Spinal cord (tissue), 10 donors: ENCODE results near the gene ANKRD11. TPM values are rescaled to one million over a fixed set of nuclear protein-coding genes. Genes with fewer than 3 reads are reported as not detected.
"Not testable (repeated sequence)": the region's sequence is repeated elsewhere in the genome, so short reads cannot be mapped to it uniquely, and the experiment has no call there.

Experiments used
- DNase-seq, 6 donors: peaks; one replicate each; pipeline versions ENCODE4 v3.0.0 to v3.0.0-alpha.2; 2013 to 2015; ENCODE audit warnings: low spot score in 6 of 6, low read depth in 4 of 6
- H3K27ac ChIP-seq: one replicate; pipeline ENCODE4 v1.5.1; 2013; ENCODE audit warnings: low read depth, low read length, control low read depth
- H3K27me3 ChIP-seq: one replicate; pipeline ENCODE4 v1.6.1; 2013; ENCODE audit warnings: low read length; ENCODE audit not compliant: control insufficient read depth, insufficient read depth
- H3K36me3 ChIP-seq: one replicate; pipeline ENCODE4 v1.6.1; 2013; ENCODE audit warnings: low read length; ENCODE audit not compliant: control insufficient read depth, insufficient read depth
- H3K4me1 ChIP-seq: one replicate; pipeline ENCODE4 v1.6.1; 2013; ENCODE audit warnings: low read length; ENCODE audit not compliant: control insufficient read depth, insufficient read depth
- H3K4me3 ChIP-seq: one replicate; pipeline ENCODE4 v1.5.1; 2013; ENCODE audit warnings: low read depth, low read length, control low read depth
- H3K9me3 ChIP-seq: one replicate; pipeline ENCODE4 v1.6.1; 2013; ENCODE audit warnings: low read length; ENCODE audit not compliant: control insufficient read depth, insufficient read depth
- WGBS: methylation state at CpG from one replicate; pipeline ENCODE4 v1.1.5; 2013; ENCODE audit warnings: missing lambda C conversion rate; ENCODE audit not compliant: insufficient coverage; 5-methylcytosine and 5-hydroxymethylcytosine counted together
- polyA plus RNA-seq, 2 donors: library from polyadenylated mRNA; unstranded; fragments of 120-200 nt; gene quantifications; one replicate each; pipeline ENCODE4 v1.2.1, GENCODE V29; 2013; ENCODE audit not compliant: insufficient read length in 2 of 2
- total RNA-seq, 2 donors: library from RNA; depleted of rRNA in 1 of 2; stranded (reverse); fragments of 120-200 nt in 1 of 2; fragments of >200 nt in 1 of 2; gene quantifications; one replicate each; pipeline versions ENCODE4 v1.2.3 to v1.2.4, GENCODE V29; 2013 to 2014
- donor health status: healthy.

ANKRD11 gene
- total and polyA plus RNA-seq, 4 donors = 38.2 to 104 (median 73.5) TPM

DNA sequence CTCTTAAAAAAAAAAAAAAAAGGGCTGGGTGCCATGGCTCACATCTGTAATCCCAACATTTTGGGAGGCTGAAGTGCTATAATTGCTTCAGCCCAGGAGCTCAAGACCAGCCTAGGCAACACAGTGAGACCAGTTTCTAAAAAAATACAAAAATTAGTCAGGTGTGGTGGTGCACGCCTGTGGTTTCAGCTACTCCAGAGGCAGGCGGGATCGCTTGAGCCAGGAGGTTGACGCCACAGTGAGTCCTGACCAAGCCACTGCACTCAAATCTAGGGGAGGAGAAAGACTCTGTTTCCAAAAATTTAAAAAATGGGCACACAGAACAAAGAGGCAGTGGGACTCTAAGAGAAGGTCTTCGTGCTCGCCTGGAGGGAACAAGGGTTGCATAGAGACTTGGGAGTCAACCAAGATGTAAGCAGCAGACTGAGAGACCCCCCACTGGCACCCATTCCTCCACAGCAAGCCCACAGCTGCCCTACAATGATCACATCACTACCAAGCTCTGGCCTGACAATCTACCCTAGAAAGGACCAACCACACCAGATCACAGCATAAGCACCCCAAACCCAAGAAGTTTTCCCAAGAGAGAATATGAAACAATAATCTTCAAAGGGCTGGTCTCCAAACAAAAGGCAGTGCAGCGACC lies 121.6 kb downstream of the ANKRD11 start:
- WGBS = 94% methylated on average over 1 of the region's 7 CpGs
- Histone ChIP-seq H3K9me3 (no peaks in the 10 kb centered on the region), H3K4me1 (peaks cover 66% of the 10 kb centered on the region)

DNA sequence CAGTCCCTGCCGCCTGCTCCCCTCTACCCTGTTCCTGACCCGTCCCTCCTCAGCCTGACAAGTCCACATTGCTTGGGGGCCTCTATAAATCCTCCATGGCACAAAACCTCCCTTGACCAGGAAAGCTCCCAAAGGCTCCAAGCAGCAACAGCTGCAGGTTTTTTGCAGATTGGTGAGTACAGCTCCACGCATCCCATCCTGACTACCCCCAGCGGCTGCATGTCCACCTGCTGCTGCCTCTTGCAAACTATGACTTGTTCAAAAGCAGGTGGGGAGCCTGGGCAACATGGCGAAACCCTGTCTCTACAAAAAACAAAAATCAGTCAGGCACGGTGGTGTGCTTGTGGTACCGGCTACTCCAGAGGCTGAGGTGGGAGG lies 122.8 kb downstream of the ANKRD11 start:
- DNase-seq = no peak
- Histone ChIP-seq H3K27me3 (no peaks in the 10 kb centered on the region), H3K27ac (no peak overlapping the region), H3K36me3 (peaks cover 20% of the 10 kb centered on the region), H3K4me3 (no peak overlapping the region), H3K4me1 (peaks cover 61% of the 10 kb centered on the region), H3K9me3 (no peaks in the 10 kb centered on the region)
- WGBS = 68% methylated on average over 5 of the region's 7 CpGs

More for the DNA sequence above, 121.6 kb downstream of the ANKRD11 start:
- H3K27ac ChIP-seq = no peak overlapping the region
- H3K27me3 ChIP-seq = no peaks in the 10 kb centered on the region
- peaks cover 22% of the 10 kb centered on the region for H3K36me3 ChIP-seq
- H3K4me3 ChIP-seq = no peak overlapping the region
- DNase-seq = no peak

DNA sequence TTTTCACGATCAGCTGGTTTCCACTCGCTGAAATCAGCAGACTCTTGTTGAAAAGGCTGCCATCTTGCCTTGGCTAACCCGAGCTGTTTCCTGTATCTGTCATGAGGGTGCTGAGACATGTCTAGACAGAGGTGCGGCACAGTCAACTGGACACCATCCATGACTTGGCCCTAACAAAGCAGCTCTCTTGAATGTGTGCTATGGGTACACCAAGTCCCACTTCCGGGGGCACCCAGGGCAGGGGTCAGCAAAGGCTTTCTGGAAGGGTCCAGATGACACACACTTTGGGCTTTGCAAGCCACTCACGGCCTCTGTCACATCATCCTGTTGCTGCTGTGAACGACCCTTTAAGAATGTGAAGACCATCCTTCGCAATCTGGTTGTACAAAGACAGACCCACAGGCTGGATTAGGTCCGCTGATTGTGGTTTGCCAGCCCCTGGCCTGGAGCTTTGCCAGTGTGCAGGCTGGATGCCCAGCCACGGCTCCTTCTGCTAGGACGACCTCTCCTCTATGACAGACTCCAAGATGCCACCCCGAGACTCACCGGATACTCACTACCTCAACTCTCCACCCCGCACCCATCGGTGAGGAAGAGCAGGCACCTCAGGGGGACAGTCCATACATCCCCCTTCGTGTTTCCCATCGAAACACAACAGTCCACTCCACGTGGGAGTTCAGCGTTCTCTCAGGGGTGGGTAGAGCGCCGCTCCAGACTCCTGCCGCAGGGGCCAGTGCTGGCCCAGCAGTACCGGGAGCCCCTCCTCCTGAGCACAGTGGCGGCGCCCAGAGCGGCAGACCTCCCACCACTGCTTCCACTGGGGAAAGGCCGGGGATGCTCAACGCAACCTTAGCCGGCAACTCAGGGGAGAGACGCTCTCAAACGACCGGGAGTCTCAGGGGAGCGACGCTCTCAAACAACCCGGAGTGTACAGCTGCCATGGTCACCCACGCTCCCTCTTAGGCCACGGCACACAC lies 123.5 kb downstream of the ANKRD11 start:
- DNase-seq = peak in 1 of 6 donors; percentile 51
- 72% methylated on average over 37 of the region's 37 CpGs for WGBS
- no peaks in the 10 kb centered on the region for H3K9me3 ChIP-seq
- H3K36me3 ChIP-seq = peaks cover 15% of the 10 kb centered on the region
- peaks cover 64% of the 10 kb centered on the region for H3K4me1 ChIP-seq
- no peak overlapping the region for H3K4me3 ChIP-seq
- no peak overlapping the region for H3K27ac ChIP-seq
- no peaks in the 10 kb centered on the region for H3K27me3 ChIP-seq

DNA sequence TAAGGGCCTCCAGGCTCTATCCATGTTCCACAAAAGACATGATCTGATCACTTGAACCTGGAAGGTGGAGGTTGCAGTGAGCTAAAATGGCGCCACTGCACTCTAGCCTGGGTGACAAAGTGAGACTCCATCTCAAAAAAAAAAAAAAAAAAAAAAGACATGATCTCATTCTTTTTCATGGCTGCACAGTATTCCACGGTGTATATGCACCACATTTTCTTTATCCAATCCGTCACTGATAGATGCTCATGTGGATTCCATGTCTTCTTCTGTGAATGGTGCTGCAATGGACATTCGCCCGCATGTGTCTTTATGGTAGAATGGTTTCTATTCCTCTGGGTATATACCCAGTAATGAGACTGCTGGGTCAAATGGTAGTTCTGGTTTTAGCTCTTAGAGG lies 124.4 kb downstream of the ANKRD11 start:
- Histone ChIP-seq H3K9me3 (no peaks in the 10 kb centered on the region), H3K4me1 (peaks cover 73% of the 10 kb centered on the region), H3K36me3 (peaks cover 13% of the 10 kb centered on the region), H3K27me3 (no peaks in the 10 kb centered on the region), H3K27ac (no peak overlapping the region), H3K4me3 (no peak overlapping the region)
- DNase-seq = no peak
- WGBS = no CpG with 5 or more reads among the region's 5 CpGs

DNA sequence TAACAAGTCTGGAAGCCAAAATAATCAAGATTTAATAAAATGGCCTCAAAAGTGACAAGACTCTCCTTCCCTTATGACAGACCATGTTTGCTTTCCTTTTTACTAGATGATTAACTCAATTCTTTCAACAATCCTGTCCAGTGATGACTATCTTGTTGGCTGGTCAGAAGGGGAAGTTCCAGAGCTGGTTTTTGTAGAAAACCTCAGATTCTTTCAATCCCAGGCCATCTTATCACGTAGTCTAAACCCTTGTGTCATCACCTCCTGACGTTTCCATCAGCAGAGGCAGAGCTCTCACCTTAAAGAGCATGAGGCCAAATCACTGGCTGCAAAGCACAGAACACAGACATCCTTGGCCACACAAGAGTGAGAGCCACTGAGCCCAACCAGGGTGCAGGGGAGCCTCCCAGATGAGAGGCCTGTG lies 125.3 kb downstream of the ANKRD11 start:
- no peak overlapping the region for H3K27ac ChIP-seq
- 71% methylated on average over 2 of the region's 2 CpGs for WGBS
- DNase-seq = no peak
- peaks cover 8% of the 10 kb centered on the region for H3K36me3 ChIP-seq
- H3K27me3 ChIP-seq = no peaks in the 10 kb centered on the region
- H3K9me3 ChIP-seq = no peaks in the 10 kb centered on the region
- no peak overlapping the region for H3K4me3 ChIP-seq
- H3K4me1 ChIP-seq = peaks cover 68% of the 10 kb centered on the region

DNA sequence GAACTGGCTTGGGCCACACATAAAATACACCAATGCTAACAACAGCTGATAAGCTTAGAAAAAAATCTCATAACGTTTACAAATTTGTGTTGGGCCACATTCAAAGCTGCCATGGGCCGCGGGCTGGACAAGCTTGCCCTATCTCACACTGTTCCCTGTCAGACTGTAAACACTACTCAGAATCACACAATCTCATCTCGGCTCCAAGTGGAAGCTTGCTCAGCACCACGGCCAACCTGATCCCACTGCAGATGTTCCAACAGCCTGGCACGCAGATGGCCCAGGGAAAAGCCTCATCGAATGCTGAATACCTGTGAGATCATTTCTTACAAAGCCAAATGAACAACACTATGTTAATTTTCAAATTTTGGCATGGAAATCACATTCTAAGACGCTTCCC lies 125.8 kb downstream of the ANKRD11 start:
- no peaks in the 10 kb centered on the region for H3K9me3 ChIP-seq
- H3K36me3 ChIP-seq = peaks cover 8% of the 10 kb centered on the region
- peaks cover 63% of the 10 kb centered on the region for H3K4me1 ChIP-seq
- no peak overlapping the region for H3K4me3 ChIP-seq
- 53% methylated on average over 6 of the region's 8 CpGs for WGBS
- no peaks in the 10 kb centered on the region for H3K27me3 ChIP-seq
- H3K27ac ChIP-seq = no peak overlapping the region
- DNase-seq = peak in 2 of 6 donors; percentile 78 to 83

DNA sequence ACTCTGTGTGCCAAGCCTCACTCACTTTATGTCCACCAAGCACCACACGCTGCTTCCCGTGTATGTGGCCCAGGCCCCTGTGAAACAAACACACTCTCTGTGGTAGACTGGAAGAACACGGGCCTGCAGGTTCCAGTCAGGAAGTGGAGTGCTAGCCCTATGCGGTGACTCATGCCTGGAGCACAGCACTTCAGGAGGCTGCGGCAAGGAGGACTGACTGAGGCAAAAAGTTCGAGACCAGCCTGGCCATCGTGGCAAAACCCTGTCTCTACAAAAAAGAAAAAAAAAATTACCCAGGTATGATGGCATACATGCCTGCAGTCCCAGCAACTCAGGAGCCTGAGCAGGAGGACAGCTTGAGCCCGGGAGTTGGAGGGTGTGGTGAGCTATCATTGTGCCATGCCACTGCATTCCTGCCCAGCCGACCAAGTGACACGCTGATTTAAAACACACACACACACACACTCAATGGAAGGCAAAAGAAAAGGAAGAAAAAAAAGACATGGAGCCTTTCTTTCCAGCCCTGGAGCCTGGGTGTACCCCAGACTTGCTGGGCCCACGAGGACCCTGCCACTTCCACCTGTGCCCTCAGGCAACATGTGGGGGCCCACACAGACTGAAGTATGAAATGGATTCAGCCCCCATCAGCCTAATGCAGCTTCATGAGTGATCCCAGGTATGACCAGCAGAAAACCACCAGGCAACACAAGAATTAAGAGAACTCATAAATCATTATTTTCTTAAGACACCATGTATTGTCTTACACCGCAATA lies 126.6 kb downstream of the ANKRD11 start:
- peaks cover 8% of the 10 kb centered on the region for H3K36me3 ChIP-seq
- 68% methylated on average over 7 of the region's 12 CpGs for WGBS
- H3K9me3 ChIP-seq = no peaks in the 10 kb centered on the region
- H3K27me3 ChIP-seq = no peaks in the 10 kb centered on the region
- DNase-seq = no peak
- H3K4me3 ChIP-seq = no peak overlapping the region
- H3K27ac ChIP-seq = no peak overlapping the region
- H3K4me1 ChIP-seq = peaks cover 63% of the 10 kb centered on the region

DNA sequence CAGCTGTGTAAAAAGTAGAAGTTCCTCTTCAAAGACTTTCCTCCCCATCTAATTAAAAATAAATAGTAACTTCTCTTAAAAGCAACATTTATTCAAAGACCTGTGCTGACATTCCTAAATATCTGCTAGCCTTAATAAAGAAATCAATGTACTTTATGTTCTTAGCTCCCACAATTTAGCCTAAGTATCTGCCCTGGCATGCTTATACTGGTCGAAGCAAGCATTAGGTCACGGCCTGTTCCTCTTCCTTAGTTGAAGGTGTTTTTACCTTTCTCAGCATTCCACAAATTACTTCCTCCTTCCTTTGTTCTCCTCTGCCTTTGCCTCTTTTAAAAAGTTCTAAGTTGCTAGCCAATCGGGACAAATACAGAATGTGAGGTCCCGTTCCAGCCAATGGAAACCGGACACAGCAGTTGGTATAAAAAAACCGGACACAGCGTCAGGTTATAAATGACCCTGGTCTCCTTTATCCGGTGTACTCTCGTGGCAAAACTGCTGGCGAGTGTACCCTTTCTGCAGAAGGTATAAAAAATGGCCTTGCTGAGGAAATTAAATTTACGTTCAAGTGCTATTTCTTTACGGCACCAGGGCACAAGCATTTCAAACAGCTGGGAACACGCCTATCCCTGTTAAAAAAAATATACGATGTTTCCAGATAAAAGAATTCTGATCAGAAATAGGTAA lies 127.7 kb downstream of the ANKRD11 start:
- not testable (repeated sequence) for H3K27ac ChIP-seq, H3K4me3 ChIP-seq, DNase-seq, H3K36me3 ChIP-seq, H3K9me3 ChIP-seq, H3K27me3 ChIP-seq
- H3K4me1 ChIP-seq = peaks cover 63% of the 10 kb centered on the region
- WGBS = 36% methylated on average over 4 of the region's 14 CpGs
